Stomach (tissue), 4 donors: ENCODE data around the gene TP73.

ENCODE experiments used
- CTCF ChIP-seq, 7 experiments: fragments of 450-650 bp in 4 of 7; fragments of 200-600 bp in 3 of 7; sonication (generic) in 3 of 7; IDR thresholded peaks; one replicate each; pipeline ENCODE4 v1.5.1; 2016 to 2019; ENCODE audit warnings: antibody characterized with exemption in 7 of 7, control low read depth in 2 of 7, mild to moderate bottlenecking in 1 of 7
- POLR2A ChIP-seq, 4 donors: fragments of 450-650 bp; IDR thresholded peaks; one replicate each; pipeline ENCODE4 v1.6.1; 2016; ENCODE audit warnings: antibody characterized with exemption in 4 of 4, control low read depth in 2 of 4, mild to moderate bottlenecking in 1 of 4, moderate library complexity in 1 of 4

GRCh38 chr1:3695326-3696217 is 43.3 kb downstream of the TP73 start:
- TF ChIP-seq POLR2A (IDR thresholded peaks at IDR 0.05) (no peak), CTCF (IDR thresholded peaks at IDR 0.05) (peak in 5 of 7 experiments; percentile 48 to 79 (median 70))
